Measurements from ENCODE around the gene OPA3.

The OPA3 gene

GRCh38 chr19:45498411-45499195 lies 86.0 kb downstream of the OPA3 start, which contains the start of gene PPM1N:
Gene PPM1N (plus strand): TSS chr19:45498443. CDS start chr19:45498473, 30 bp downstream.
- no peak within 1 kb of the TSS for H2BK120ac ChIP-seq (ENCODE audit: low read depth, low read length)
- no peaks in the 10 kb centered on the region for H3K79me1 ChIP-seq (ENCODE audit: low read depth, low read length)
- H3K27me3 ChIP-seq (ENCODE audit: control insufficient read depth in 3 of 3, insufficient read depth in 3 of 3, low read depth in 1 of 3, low read length in 3 of 3), result peaks cover 18 to 49% (median 38%) of the 10 kb centered on the region in 3 experiments
- H3K9me3 ChIP-seq (replicated peaks in 1 of 2; ENCODE audit: control insufficient read depth in 2 of 2, insufficient read depth in 1 of 2, low read depth in 1 of 2, low read length in 2 of 2), result no peaks in the 10 kb centered on the region
- H3K4ac ChIP-seq (ENCODE audit: low read length), result no peak within 1 kb of the TSS
- H4K91ac ChIP-seq (ENCODE audit: low read depth, low read length, poor library complexity), result no peak within 1 kb of the TSS
- H2BK15ac ChIP-seq (ENCODE audit: low read length), result peak within 1 kb of the TSS; percentile 74
- DNase-seq (ENCODE audit: low spot score), result no peak
- peak within 1 kb of the TSS; percentile 83 for H2AK5ac ChIP-seq (ENCODE audit: low read depth, low read length)
- no CpG with 5 or more reads among the region's 89 CpGs for WGBS, 2 donors (ENCODE audit: extremely low coverage in 2 of 2, insufficient read length in 2 of 2, insufficient replicate concordance in 1 of 2)
- no peak within 1 kb of the TSS for H3K14ac ChIP-seq (ENCODE audit: low read length)
- H3K9ac ChIP-seq (ENCODE audit: low read depth, low read length, poor library complexity), result peak within 1 kb of the TSS; percentile 53
- H3K23ac ChIP-seq (ENCODE audit: low read depth, low read length, poor library complexity), result peak within 1 kb of the TSS; percentile 92
- peak within 1 kb of the TSS; percentile 62 to 66 for H3K4me3 ChIP-seq (ENCODE audit: low read length in 2 of 2)
- peak within 1 kb of the TSS; percentile 60 for H3K4me2 ChIP-seq (ENCODE audit: insufficient read depth, low read length, poor library complexity, severe bottlenecking)
- H2BK12ac ChIP-seq (ENCODE audit: low read length), result peak within 1 kb of the TSS; percentile 4
- H3K4me1 ChIP-seq (ENCODE audit: control insufficient read depth in 2 of 2, insufficient read depth in 1 of 2, low read depth in 1 of 2, low read length in 2 of 2), result peaks cover 6 to 18% of the 10 kb centered on the region in 2 donors
- H3K36me3 ChIP-seq (replicated peaks in 1 of 2; ENCODE audit: control insufficient read depth in 2 of 2, insufficient read depth in 2 of 2, low read length in 2 of 2), result peaks cover 0 to 9% of the 10 kb centered on the region in 2 donors
- peak within 1 kb of the TSS; percentile 90 for H2AFZ ChIP-seq (ENCODE audit: low read length)
- peak within 1 kb of the TSS; percentile 88 for H2BK5ac ChIP-seq (ENCODE audit: low read length)
- H3K27ac ChIP-seq (replicated peaks; ENCODE audit: low read length), result no peak within 1 kb of the TSS
- peak within 1 kb of the TSS; percentile 31 for H4K8ac ChIP-seq (ENCODE audit: low read depth, low read length)
- peak within 1 kb of the TSS; percentile 50 for H3K18ac ChIP-seq (ENCODE audit: low read length)

DNA sequence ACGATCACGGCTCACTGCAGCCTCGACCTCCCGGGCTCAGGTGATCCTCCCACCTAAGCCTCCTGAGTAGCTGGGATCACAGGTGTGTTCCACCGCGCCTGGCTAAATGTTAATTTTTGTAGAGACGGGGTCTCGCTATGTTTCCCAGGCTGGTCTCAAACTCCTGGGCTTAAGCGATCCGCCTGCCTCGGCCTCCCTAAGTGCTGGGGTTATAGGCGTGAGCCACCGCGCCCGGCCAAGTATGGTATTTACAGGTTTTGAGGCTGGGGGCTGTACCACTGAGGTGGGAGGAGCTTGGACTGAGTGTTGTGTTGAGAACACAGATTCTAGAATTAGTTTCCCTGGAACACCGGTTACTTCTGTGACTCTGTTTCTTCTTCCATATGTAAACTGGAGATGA lies 86.8 kb downstream of the OPA3 start:
- Histone ChIP-seq H2AK5ac (ENCODE audit: low read depth, low read length) (no peak overlapping the region), H3K4me1 (ENCODE audit: control insufficient read depth in 2 of 2, insufficient read depth in 1 of 2, low read depth in 1 of 2, low read length in 2 of 2) (peaks cover 10 to 21% of the 10 kb centered on the region in 2 donors), H2BK12ac (ENCODE audit: low read length) (no peak overlapping the region), H4K8ac (ENCODE audit: low read depth, low read length) (no peak overlapping the region), H3K27me3 (ENCODE audit: control insufficient read depth in 3 of 3, insufficient read depth in 3 of 3, low read depth in 1 of 3, low read length in 3 of 3) (peaks cover 18 to 49% (median 38%) of the 10 kb centered on the region in 3 experiments), H3K23ac (ENCODE audit: low read depth, low read length, poor library complexity) (peak overlapping the region; percentile 26), H3K27ac (replicated peaks; ENCODE audit: low read length) (no peak overlapping the region), H3K4me3 (ENCODE audit: low read length in 2 of 2) (no peak overlapping the region), H3K36me3 (replicated peaks in 1 of 2; ENCODE audit: control insufficient read depth in 2 of 2, insufficient read depth in 2 of 2, low read length in 2 of 2) (peaks cover 0 to 9% of the 10 kb centered on the region in 2 donors), H2BK5ac (ENCODE audit: low read length) (no peak overlapping the region), H2BK120ac (ENCODE audit: low read depth, low read length) (no peak overlapping the region), H3K79me1 (ENCODE audit: low read depth, low read length) (no peaks in the 10 kb centered on the region), H3K4me2 (ENCODE audit: insufficient read depth, low read length, poor library complexity, severe bottlenecking) (peak overlapping the region; percentile 2), H3K9me3 (replicated peaks in 1 of 2; ENCODE audit: control insufficient read depth in 2 of 2, insufficient read depth in 1 of 2, low read depth in 1 of 2, low read length in 2 of 2) (no peaks in the 10 kb centered on the region), H2AFZ (ENCODE audit: low read length) (no peak overlapping the region), H3K9ac (ENCODE audit: low read depth, low read length, poor library complexity) (no peak overlapping the region), H3K18ac (ENCODE audit: low read length) (no peak overlapping the region), H4K91ac (ENCODE audit: low read depth, low read length, poor library complexity) (no peak overlapping the region), H2BK15ac (ENCODE audit: low read length) (no peak overlapping the region), H3K4ac (ENCODE audit: low read length) (no peak overlapping the region), H3K14ac (ENCODE audit: low read length) (no peak overlapping the region)
- WGBS, 2 donors (ENCODE audit: extremely low coverage in 2 of 2, insufficient read length in 2 of 2, insufficient replicate concordance in 1 of 2), result no CpG with 5 or more reads among the region's 16 CpGs
- DNase-seq (ENCODE audit: low spot score), result no peak

GRCh38 chr19:45496349-45496953 lies 88.2 kb downstream of the OPA3 start:
- no peak overlapping the region for H2BK5ac ChIP-seq (ENCODE audit: low read length)
- H3K18ac ChIP-seq (ENCODE audit: low read length), result peak overlapping the region; percentile 81
- H3K4ac ChIP-seq (ENCODE audit: low read length), result no peak overlapping the region
- peak overlapping the region; percentile 66 to 82 for H3K4me3 ChIP-seq (ENCODE audit: low read length in 2 of 2)
- no peak overlapping the region for H2BK12ac ChIP-seq (ENCODE audit: low read length)
- no peak overlapping the region for H3K27ac ChIP-seq (replicated peaks; ENCODE audit: low read length)
- no peak overlapping the region for H2BK15ac ChIP-seq (ENCODE audit: low read length)
- H2AFZ ChIP-seq (ENCODE audit: low read length), result peak overlapping the region; percentile 90
- no peaks in the 10 kb centered on the region for H3K9me3 ChIP-seq (replicated peaks in 1 of 2; ENCODE audit: control insufficient read depth in 2 of 2, insufficient read depth in 1 of 2, low read depth in 1 of 2, low read length in 2 of 2)
- peak overlapping the region; percentile 98 for H3K4me2 ChIP-seq (ENCODE audit: insufficient read depth, low read length, poor library complexity, severe bottlenecking)
- no peak overlapping the region for H3K9ac ChIP-seq (ENCODE audit: low read depth, low read length, poor library complexity)
- peak overlapping the region; percentile 10 for H4K8ac ChIP-seq (ENCODE audit: low read depth, low read length)
- H3K36me3 ChIP-seq (replicated peaks in 1 of 2; ENCODE audit: control insufficient read depth in 2 of 2, insufficient read depth in 2 of 2, low read length in 2 of 2), result peaks cover 0 to 9% of the 10 kb centered on the region in 2 donors
- DNase-seq (ENCODE audit: low spot score), result peak; percentile 72
- H3K27me3 ChIP-seq (ENCODE audit: control insufficient read depth in 3 of 3, insufficient read depth in 3 of 3, low read depth in 1 of 3, low read length in 3 of 3), result peaks cover 18 to 38% (median 37%) of the 10 kb centered on the region in 3 experiments
- H2BK120ac ChIP-seq (ENCODE audit: low read depth, low read length), result no peak overlapping the region
- H3K14ac ChIP-seq (ENCODE audit: low read length), result peak overlapping the region; percentile 50
- peaks cover 10 to 21% of the 10 kb centered on the region in 2 donors for H3K4me1 ChIP-seq (ENCODE audit: control insufficient read depth in 2 of 2, insufficient read depth in 1 of 2, low read depth in 1 of 2, low read length in 2 of 2)
- no CpG with 5 or more reads among the region's 54 CpGs for WGBS, 2 donors (ENCODE audit: extremely low coverage in 2 of 2, insufficient read length in 2 of 2, insufficient replicate concordance in 1 of 2)
- no peaks in the 10 kb centered on the region for H3K79me1 ChIP-seq (ENCODE audit: low read depth, low read length)
- no peak overlapping the region for H4K91ac ChIP-seq (ENCODE audit: low read depth, low read length, poor library complexity)
- no peak overlapping the region for H2AK5ac ChIP-seq (ENCODE audit: low read depth, low read length)
- peak overlapping the region; percentile 43 for H3K23ac ChIP-seq (ENCODE audit: low read depth, low read length, poor library complexity)

DNA sequence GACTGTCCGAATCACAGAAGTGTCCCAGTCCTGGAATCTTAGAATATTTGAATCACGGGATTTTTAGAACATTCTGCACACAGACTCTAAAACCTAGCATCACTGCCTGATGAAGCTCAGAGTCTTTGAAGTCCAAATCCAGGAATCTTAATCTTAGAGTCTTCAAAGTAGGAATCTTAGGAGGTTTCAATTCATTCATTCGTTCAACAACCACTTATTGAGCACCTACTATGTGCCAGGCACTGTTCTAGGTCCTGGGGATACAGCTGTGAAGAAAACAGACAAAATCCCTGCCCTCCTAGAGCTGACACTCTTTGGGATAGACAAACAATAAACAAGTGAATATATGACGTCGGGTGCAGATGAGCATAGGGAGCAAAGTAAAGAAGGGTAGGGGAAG lies 89.4 kb downstream of the OPA3 start:
- peaks cover 10 to 21% of the 10 kb centered on the region in 2 donors for H3K4me1 ChIP-seq (ENCODE audit: control insufficient read depth in 2 of 2, insufficient read depth in 1 of 2, low read depth in 1 of 2, low read length in 2 of 2)
- H2BK12ac ChIP-seq (ENCODE audit: low read length), result no peak overlapping the region
- no peak overlapping the region for H3K27ac ChIP-seq (replicated peaks; ENCODE audit: low read length)
- H3K18ac ChIP-seq (ENCODE audit: low read length), result no peak overlapping the region
- no peaks in the 10 kb centered on the region for H3K9me3 ChIP-seq (replicated peaks in 1 of 2; ENCODE audit: control insufficient read depth in 2 of 2, insufficient read depth in 1 of 2, low read depth in 1 of 2, low read length in 2 of 2)
- no peak overlapping the region for H3K14ac ChIP-seq (ENCODE audit: low read length)
- no peak overlapping the region for H2AFZ ChIP-seq (ENCODE audit: low read length)
- no CpG with 5 or more reads among the region's 5 CpGs for WGBS, 2 donors (ENCODE audit: extremely low coverage in 2 of 2, insufficient read length in 2 of 2, insufficient replicate concordance in 1 of 2)
- no peak overlapping the region for H2BK15ac ChIP-seq (ENCODE audit: low read length)
- H3K36me3 ChIP-seq (replicated peaks in 1 of 2; ENCODE audit: control insufficient read depth in 2 of 2, insufficient read depth in 2 of 2, low read length in 2 of 2), result peaks cover 0 to 9% of the 10 kb centered on the region in 2 donors
- H3K4ac ChIP-seq (ENCODE audit: low read length), result no peak overlapping the region
- H3K9ac ChIP-seq (ENCODE audit: low read depth, low read length, poor library complexity), result no peak overlapping the region
- H3K79me1 ChIP-seq (ENCODE audit: low read depth, low read length), result no peaks in the 10 kb centered on the region
- no peak overlapping the region for H2BK5ac ChIP-seq (ENCODE audit: low read length)
- no peak overlapping the region for H2AK5ac ChIP-seq (ENCODE audit: low read depth, low read length)
- no peak overlapping the region for H2BK120ac ChIP-seq (ENCODE audit: low read depth, low read length)
- H4K8ac ChIP-seq (ENCODE audit: low read depth, low read length), result no peak overlapping the region
- no peak overlapping the region for H3K23ac ChIP-seq (ENCODE audit: low read depth, low read length, poor library complexity)
- no peak for DNase-seq (ENCODE audit: low spot score)
- H3K4me3 ChIP-seq (ENCODE audit: low read length in 2 of 2), result no peak overlapping the region
- H4K91ac ChIP-seq (ENCODE audit: low read depth, low read length, poor library complexity), result no peak overlapping the region
- peaks cover 18 to 36% (median 26%) of the 10 kb centered on the region in 3 experiments for H3K27me3 ChIP-seq (ENCODE audit: control insufficient read depth in 3 of 3, insufficient read depth in 3 of 3, low read depth in 1 of 3, low read length in 3 of 3)
- H3K4me2 ChIP-seq (ENCODE audit: insufficient read depth, low read length, poor library complexity, severe bottlenecking), result no peak overlapping the region
